ENCODE measurements around the gene TXNDC12. TPM values are rescaled to one million over a fixed set of nuclear protein-coding genes. Genes with fewer than 3 reads are reported as not detected.

The TXNDC12 gene
- total RNA-seq (81.0 and 89.5 TPM in 2 replicates), polyA plus RNA-seq (86.2 and 91.1 TPM in 2 replicates)

DNA sequence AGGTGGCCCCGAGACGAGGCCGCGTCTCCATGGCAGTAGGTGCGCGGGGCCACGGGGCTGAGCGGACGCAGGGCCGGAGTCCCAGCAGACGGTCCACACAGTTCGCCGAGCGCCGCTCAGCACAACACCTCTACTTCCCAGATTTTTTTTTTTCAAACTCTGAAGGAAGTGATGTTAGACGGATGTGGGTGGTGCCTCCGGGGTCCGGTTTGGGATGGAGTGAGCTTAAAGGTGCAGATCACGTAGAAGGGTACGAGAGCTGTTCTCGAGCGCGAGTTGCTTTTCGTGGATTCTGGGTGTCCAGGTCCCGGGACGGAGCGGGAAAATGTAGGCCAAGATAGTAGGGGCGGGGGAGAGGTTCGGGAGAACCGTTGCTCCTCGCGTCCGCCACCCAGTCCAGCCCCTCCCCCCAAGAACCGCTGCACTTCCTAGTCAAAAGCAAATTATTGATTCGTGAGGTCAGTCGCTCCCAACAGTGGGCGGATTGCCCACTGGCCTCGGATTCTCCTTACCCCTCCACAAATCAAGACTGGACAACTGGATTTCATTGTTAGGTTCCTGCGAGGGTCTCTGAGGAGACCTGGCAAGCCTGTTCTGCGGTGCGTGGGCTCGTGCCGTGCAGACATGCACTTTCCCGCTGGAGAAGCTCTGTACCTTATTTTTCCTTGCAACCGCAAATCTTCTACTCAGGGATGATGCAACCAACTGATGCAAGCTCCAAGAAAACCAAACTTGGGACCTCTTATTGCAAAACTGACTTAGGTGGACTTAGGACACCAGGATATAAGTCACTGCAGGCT lies at the start of gene TXNDC12:
TXNDC12 (minus strand) TSS at position 126 of the 800 bp plus-strand sequence; CDS start at position 31, 95 bp downstream.
- Histone ChIP-seq H3K27me3 (no peaks in the 10 kb centered on the region), H2AFZ (peak within 1 kb of the TSS; percentile 60), H3K9me3 (ENCODE audit: low read depth) (no peaks in the 10 kb centered on the region), H3K9me2 (replicated peaks; ENCODE audit: insufficient read depth) (no peaks in the 10 kb centered on the region), H3K79me2 (peaks cover 86% of the 10 kb centered on the region), H3K4me2 (peak within 1 kb of the TSS; percentile 86), H3K4me3 (peak within 1 kb of the TSS; percentile 59), H3K27ac (peak within 1 kb of the TSS; percentile 92), H3K4me1 (ENCODE audit: insufficient read depth) (peaks cover 20% of the 10 kb centered on the region), H4K20me1 (ENCODE audit: insufficient read depth, poor library complexity, severe bottlenecking) (peaks cover 31% of the 10 kb centered on the region), H3K36me3 (replicated peaks; ENCODE audit: insufficient read depth, low read depth) (no peaks in the 10 kb centered on the region)
- TF ChIP-seq EZH2phosphoT487 (IDR thresholded peaks at IDR 0.05; ENCODE audit: low read depth, severe bottlenecking, unreplicated experiment), result no peak
- no peak for TF ChIP-seq EZH2 (IDR thresholded peaks at IDR 0.05; ENCODE audit: borderline replicate concordance)
- TF ChIP-seq, protein P1, sequence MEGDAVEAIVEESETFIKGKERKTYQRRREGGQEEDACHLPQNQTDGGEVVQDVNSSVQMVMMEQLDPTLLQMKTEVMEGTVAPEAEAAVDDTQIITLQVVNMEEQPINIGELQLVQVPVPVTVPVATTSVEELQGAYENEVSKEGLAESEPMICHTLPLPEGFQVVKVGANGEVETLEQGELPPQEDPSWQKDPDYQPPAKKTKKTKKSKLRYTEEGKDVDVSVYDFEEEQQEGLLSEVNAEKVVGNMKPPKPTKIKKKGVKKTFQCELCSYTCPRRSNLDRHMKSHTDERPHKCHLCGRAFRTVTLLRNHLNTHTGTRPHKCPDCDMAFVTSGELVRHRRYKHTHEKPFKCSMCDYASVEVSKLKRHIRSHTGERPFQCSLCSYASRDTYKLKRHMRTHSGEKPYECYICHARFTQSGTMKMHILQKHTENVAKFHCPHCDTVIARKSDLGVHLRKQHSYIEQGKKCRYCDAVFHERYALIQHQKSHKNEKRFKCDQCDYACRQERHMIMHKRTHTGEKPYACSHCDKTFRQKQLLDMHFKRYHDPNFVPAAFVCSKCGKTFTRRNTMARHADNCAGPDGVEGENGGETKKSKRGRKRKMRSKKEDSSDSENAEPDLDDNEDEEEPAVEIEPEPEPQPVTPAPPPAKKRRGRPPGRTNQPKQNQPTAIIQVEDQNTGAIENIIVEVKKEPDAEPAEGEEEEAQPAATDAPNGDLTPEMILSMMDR (IDR thresholded peaks at IDR 0.05; ENCODE audit: poor library complexity), result no peak
- DNase-seq (ENCODE audit: low spot score), result peak; percentile 92
- under 1% methylated on average over 45 of the region's 45 CpGs for WGBS (ENCODE audit: low lambda C conversion rate, missing lambda C conversion rate)

DNA sequence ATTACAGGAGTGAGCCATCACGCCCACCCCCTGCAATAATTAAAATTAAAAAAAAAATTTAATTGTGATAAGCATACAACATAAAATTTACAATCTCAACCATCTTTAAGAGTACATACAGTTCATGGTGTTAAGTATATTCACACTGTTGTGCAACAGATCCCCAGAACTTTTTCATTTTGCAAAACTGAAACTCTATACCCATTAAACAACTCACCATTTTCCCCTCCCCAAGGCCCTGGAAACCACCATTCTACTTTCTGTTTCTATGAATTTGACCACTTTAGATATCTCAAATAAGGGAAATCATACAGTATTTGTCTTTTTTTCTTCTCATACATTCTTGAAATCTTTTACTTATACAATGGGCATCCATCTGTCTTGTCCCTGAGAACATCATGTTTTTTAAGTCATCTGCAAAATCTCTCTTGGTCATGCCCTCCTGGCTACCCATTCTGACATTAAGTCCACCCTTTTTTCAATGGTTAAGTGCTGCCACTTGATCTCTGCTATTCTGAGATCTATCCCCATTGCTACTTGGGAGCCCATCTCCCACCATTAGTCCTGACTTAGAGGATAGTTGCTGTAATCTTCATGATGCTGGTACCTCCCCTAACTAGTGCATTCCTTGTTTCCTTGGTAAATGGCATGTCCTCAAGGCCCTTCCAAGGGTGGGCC lies 47.5 kb upstream of the TXNDC12 start:
- H4K20me1 ChIP-seq (ENCODE audit: insufficient read depth, poor library complexity, severe bottlenecking), result no peaks in the 10 kb centered on the region
- no peak overlapping the region for H3K4me2 ChIP-seq
- H3K9me2 ChIP-seq (replicated peaks; ENCODE audit: insufficient read depth), result no peaks in the 10 kb centered on the region
- H3K9me3 ChIP-seq (ENCODE audit: low read depth), result no peaks in the 10 kb centered on the region
- no peaks in the 10 kb centered on the region for H3K36me3 ChIP-seq (replicated peaks; ENCODE audit: insufficient read depth, low read depth)
- TF ChIP-seq EZH2phosphoT487 (IDR thresholded peaks at IDR 0.05; ENCODE audit: low read depth, severe bottlenecking, unreplicated experiment) (no peak), EZH2 (IDR thresholded peaks at IDR 0.05; ENCODE audit: borderline replicate concordance) (no peak)
- TF ChIP-seq, protein P1 (IDR thresholded peaks at IDR 0.05; ENCODE audit: poor library complexity), result no peak
- 87% methylated on average over 1 of the region's 1 CpG for WGBS (ENCODE audit: low lambda C conversion rate, missing lambda C conversion rate)
- no peaks in the 10 kb centered on the region for H3K4me1 ChIP-seq (ENCODE audit: insufficient read depth)
- H3K79me2 ChIP-seq, result no peaks in the 10 kb centered on the region
- DNase-seq (ENCODE audit: low spot score), result no peak
- no peak overlapping the region for H2AFZ ChIP-seq
- H3K27me3 ChIP-seq, result no peaks in the 10 kb centered on the region
- no peak overlapping the region for H3K4me3 ChIP-seq
- H3K27ac ChIP-seq, result no peak overlapping the region

DNA sequence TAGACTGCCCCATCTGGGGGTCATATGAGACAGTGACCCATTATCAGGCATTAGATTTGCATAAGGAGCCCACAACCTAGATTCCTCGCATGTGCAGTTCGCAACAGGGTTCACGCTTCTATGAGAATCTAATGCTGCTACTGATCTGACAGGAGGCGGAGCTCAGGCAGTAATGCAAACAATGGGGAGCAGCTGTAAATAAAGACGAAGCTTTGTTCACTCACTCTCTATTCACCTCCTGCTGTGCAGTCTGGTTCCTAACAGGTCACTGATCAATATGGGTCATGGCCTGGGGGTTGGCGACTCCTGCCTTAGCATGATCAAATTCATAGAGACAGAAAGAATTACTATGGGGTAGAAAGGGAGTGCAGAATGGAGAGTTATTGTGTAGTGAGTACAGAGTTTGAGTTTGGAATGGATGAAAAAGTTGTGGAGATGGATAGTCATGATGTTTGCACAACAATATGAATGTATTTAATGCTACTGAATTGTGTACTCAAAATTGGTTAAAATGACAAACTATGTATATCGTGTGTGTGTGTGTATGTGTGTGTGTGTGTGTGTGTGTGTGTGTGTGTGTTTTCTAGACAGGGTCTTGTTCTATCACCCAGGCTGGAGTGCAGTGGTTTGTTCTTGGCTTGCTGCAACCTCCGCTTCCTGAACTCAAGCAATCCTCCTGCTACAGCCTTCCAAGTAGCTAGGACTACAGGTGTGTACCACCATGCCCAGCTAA lies 43.3 kb upstream of the TXNDC12 start:
- no peaks in the 10 kb centered on the region for H4K20me1 ChIP-seq (ENCODE audit: insufficient read depth, poor library complexity, severe bottlenecking)
- TF ChIP-seq EZH2 (IDR thresholded peaks at IDR 0.05; ENCODE audit: borderline replicate concordance), result no peak
- TF ChIP-seq, protein P1 (IDR thresholded peaks at IDR 0.05; ENCODE audit: poor library complexity), result no peak
- no peak for TF ChIP-seq EZH2phosphoT487 (IDR thresholded peaks at IDR 0.05; ENCODE audit: low read depth, severe bottlenecking, unreplicated experiment)
- H3K27me3 ChIP-seq, result no peaks in the 10 kb centered on the region
- no peaks in the 10 kb centered on the region for H3K4me1 ChIP-seq (ENCODE audit: insufficient read depth)
- no peaks in the 10 kb centered on the region for H3K79me2 ChIP-seq
- no peaks in the 10 kb centered on the region for H3K9me2 ChIP-seq (replicated peaks; ENCODE audit: insufficient read depth)
- no peaks in the 10 kb centered on the region for H3K9me3 ChIP-seq (ENCODE audit: low read depth)
- H3K27ac ChIP-seq, result no peak overlapping the region
- WGBS (ENCODE audit: low lambda C conversion rate, missing lambda C conversion rate), result 51% methylated on average over 8 of the region's 8 CpGs
- no peaks in the 10 kb centered on the region for H3K36me3 ChIP-seq (replicated peaks; ENCODE audit: insufficient read depth, low read depth)
- no peak for DNase-seq (ENCODE audit: low spot score)
- no peak overlapping the region for H3K4me3 ChIP-seq
- H2AFZ ChIP-seq, result no peak overlapping the region
- H3K4me2 ChIP-seq, result no peak overlapping the region
